PC-3 (cell line): ENCODE measurements around the gene HRG.

Source experiments
- EZH2 ChIP-seq: fragments of 300-600 bp; sonication (generic); IDR thresholded peaks from one replicate; pipeline ENCODE4 v1.6.1; 2017; ENCODE audit warnings: antibody characterized with exemption, mild to moderate bottlenecking, low read length; ENCODE audit not compliant: unreplicated experiment
- TF ChIP-seq, protein P1 (sequence below): fragments of 300-600 bp; sonication (generic); conservative IDR thresholded peaks from 2 replicates; pipeline ENCODE4 v1.5.1; 2017; ENCODE audit warnings: antibody characterized with exemption, low read depth, mild to moderate bottlenecking, low read length

- TF ChIP-seq, protein P1, sequence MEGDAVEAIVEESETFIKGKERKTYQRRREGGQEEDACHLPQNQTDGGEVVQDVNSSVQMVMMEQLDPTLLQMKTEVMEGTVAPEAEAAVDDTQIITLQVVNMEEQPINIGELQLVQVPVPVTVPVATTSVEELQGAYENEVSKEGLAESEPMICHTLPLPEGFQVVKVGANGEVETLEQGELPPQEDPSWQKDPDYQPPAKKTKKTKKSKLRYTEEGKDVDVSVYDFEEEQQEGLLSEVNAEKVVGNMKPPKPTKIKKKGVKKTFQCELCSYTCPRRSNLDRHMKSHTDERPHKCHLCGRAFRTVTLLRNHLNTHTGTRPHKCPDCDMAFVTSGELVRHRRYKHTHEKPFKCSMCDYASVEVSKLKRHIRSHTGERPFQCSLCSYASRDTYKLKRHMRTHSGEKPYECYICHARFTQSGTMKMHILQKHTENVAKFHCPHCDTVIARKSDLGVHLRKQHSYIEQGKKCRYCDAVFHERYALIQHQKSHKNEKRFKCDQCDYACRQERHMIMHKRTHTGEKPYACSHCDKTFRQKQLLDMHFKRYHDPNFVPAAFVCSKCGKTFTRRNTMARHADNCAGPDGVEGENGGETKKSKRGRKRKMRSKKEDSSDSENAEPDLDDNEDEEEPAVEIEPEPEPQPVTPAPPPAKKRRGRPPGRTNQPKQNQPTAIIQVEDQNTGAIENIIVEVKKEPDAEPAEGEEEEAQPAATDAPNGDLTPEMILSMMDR = no peak
- no peak for TF ChIP-seq EZH2
These were observed 54.3 kb downstream of the HRG start for GRCh38 chr3:186719945-186720739.
